Measurements from ENCODE around the gene JAK2.

DNA sequence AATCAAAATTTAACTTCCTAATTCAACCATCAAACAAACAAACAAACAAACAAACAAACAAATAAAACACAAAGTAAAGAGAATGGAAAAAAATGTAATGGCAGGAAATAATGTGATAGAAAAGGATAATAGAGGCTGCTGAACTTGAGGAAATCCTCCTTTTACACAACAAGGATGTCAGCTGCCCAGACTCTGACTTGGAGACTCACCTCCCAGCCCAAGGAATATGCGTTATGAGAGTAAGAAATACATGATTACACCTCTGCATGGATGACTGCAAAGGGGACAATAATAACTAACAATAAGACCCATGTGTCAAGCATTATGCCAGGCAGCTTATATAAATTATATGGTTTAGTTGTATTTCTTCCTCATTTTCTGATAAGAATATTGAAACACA, 46.6 kb upstream of the JAK2 start:
- TF ChIP-seq EZH2 (IDR thresholded peaks at IDR 0.05; ENCODE audit: low read depth), result no peak
- no peak for TF ChIP-seq CTCF (conservative IDR thresholded peaks at IDR 0.05)

Measured in PC-9 (cell line).